Trophoblast cell (in vitro differentiated cells and primary cell): Measurements from ENCODE around the gene SPIN2A. TPM values are rescaled to one million over a fixed set of nuclear protein-coding genes. Genes with fewer than 3 reads are reported as not detected.
"Not testable (repeated sequence)": the region's sequence is repeated elsewhere in the genome, so short reads cannot be mapped to it uniquely, and the experiment has no call there.

ENCODE experiments used
- DNase-seq, 2 donors: peaks; one replicate each; pipeline ENCODE4 v3.0.0-alpha.2; 2016
- H2AFZ ChIP-seq: 2 replicates; pipeline ENCODE4 v1.6.1; 2013; ENCODE audit warnings: low read length, moderate library complexity, mild to moderate bottlenecking; ENCODE audit not compliant: insufficient read depth, poor library complexity
- H2AK5ac ChIP-seq: 2 replicates; pipeline ENCODE4 v1.6.1; 2013; ENCODE audit warnings: mild to moderate bottlenecking, low read length
- H2BK120ac ChIP-seq: 2 replicates; pipeline ENCODE4 v1.6.1; 2013; ENCODE audit warnings: low read length, mild to moderate bottlenecking, moderate library complexity; ENCODE audit not compliant: insufficient read depth, poor library complexity
- H2BK12ac ChIP-seq: 2 replicates; pipeline ENCODE4 v1.6.1; 2013; ENCODE audit warnings: mild to moderate bottlenecking, low read length, moderate library complexity
- H2BK5ac ChIP-seq: 2 replicates; pipeline ENCODE4 v1.6.1; 2013; ENCODE audit warnings: low read length, low read depth, moderate library complexity, mild to moderate bottlenecking; ENCODE audit not compliant: poor library complexity
- H3K14ac ChIP-seq: 2 replicates; pipeline ENCODE4 v1.6.1; 2013; ENCODE audit warnings: mild to moderate bottlenecking, low read length
- H3K18ac ChIP-seq: 2 replicates; pipeline ENCODE4 v1.6.1; 2013; ENCODE audit warnings: mild to moderate bottlenecking, low read length
- H3K23ac ChIP-seq: 2 replicates; pipeline ENCODE4 v1.6.1; 2013; ENCODE audit warnings: low read length
- H3K27ac ChIP-seq: 2 replicates; pipeline ENCODE4 v1.5.1; 2013; ENCODE audit warnings: low read depth, mild to moderate bottlenecking, inconsistent platforms, low read length, moderate library complexity
- H3K27me3 ChIP-seq: 2 replicates; pipeline ENCODE4 v1.6.1; 2013; ENCODE audit warnings: inconsistent platforms, mild to moderate bottlenecking, low read length, moderate library complexity; ENCODE audit not compliant: insufficient read depth
- H3K36me3 ChIP-seq, 2 experiments: 1 replicate in 1 of 2; 2 replicates in 1 of 2; pipeline ENCODE4 v1.6.1; 2013; ENCODE audit warnings: low read length in 2 of 2, mild to moderate bottlenecking in 2 of 2, moderate library complexity in 1 of 2; ENCODE audit not compliant: insufficient read depth in 2 of 2, control insufficient read depth in 1 of 2
- H3K4ac ChIP-seq: 2 replicates; pipeline ENCODE4 v1.6.1; 2013; ENCODE audit warnings: low read depth, mild to moderate bottlenecking, low read length, moderate library complexity
- H3K4me1 ChIP-seq, 2 experiments: 1 replicate in 1 of 2; 2 replicates in 1 of 2; pipeline ENCODE4 v1.6.1; 2013; ENCODE audit warnings: low read length in 2 of 2, mild to moderate bottlenecking in 2 of 2, moderate library complexity in 1 of 2; ENCODE audit not compliant: insufficient read depth in 2 of 2, control insufficient read depth in 1 of 2
- H3K4me2 ChIP-seq: 2 replicates; pipeline ENCODE4 v1.6.1; 2013; ENCODE audit warnings: inconsistent platforms, mild to moderate bottlenecking, low read length, moderate library complexity
- H3K4me3 ChIP-seq: 2 replicates; pipeline ENCODE4 v1.5.1; 2013; ENCODE audit warnings: mild to moderate bottlenecking, low read depth, low read length, inconsistent platforms
- H3K79me1 ChIP-seq: one replicate; pipeline ENCODE4 v1.6.1; 2013; ENCODE audit warnings: low read length
- H3K79me2 ChIP-seq: 2 replicates; pipeline ENCODE4 v1.6.1; 2013; ENCODE audit warnings: low read length, mild to moderate bottlenecking; ENCODE audit not compliant: control insufficient read depth, insufficient read depth, poor library complexity
- H3K9ac ChIP-seq: 2 replicates; pipeline ENCODE4 v1.6.1; 2013; ENCODE audit warnings: mild to moderate bottlenecking, low read length
- H3K9me3 ChIP-seq: 2 replicates; pipeline ENCODE4 v1.6.1; 2013; ENCODE audit warnings: low read depth, mild to moderate bottlenecking, control low read depth, inconsistent platforms, low read length; ENCODE audit not compliant: insufficient read depth
- H4K12ac ChIP-seq: 2 replicates; pipeline ENCODE4 v1.6.1; 2013; ENCODE audit warnings: low read depth, mild to moderate bottlenecking, low read length, moderate library complexity
- H4K8ac ChIP-seq: 2 replicates; pipeline ENCODE4 v1.6.1; 2013; ENCODE audit warnings: low read depth, mild to moderate bottlenecking, low read length, moderate library complexity
- H4K91ac ChIP-seq: one replicate; pipeline ENCODE4 v1.6.1; 2013; ENCODE audit warnings: low read depth, mild to moderate bottlenecking, low read length, moderate library complexity
- WGBS: extraction: QIAGEN DNeasy Blood & Tissue Kit; methylation state at CpG from one replicate; pipeline ENCODE4 v1.1.7; 2013; ENCODE audit warnings: missing lambda C conversion rate; ENCODE audit not compliant: insufficient read length, insufficient coverage; ENCODE audit errors: extremely low coverage; 5-methylcytosine and 5-hydroxymethylcytosine counted together
- polyA plus RNA-seq: library from polyadenylated mRNA; stranded (reverse); fragments of 200-250 nt; gene quantifications from 2 replicates; pipeline ENCODE4 v1.2.3, GENCODE V29; 2013

SPIN2A gene
- 0.87 and 1.0 TPM in 2 replicates for polyA plus RNA-seq

- Histone ChIP-seq H3K4me2 (peak within 1 kb of the TSS; percentile 69), H2BK120ac (peak within 1 kb of the TSS; percentile 15), H3K4me3 (peak within 1 kb of the TSS; percentile 61), H3K14ac (peak within 1 kb of the TSS; percentile 64), H4K91ac (peak within 1 kb of the TSS; percentile 28), H4K8ac (peak within 1 kb of the TSS; percentile 73), H3K27ac (peak within 1 kb of the TSS; percentile 33), H2BK5ac (peak within 1 kb of the TSS; percentile 46), H2AFZ (peak within 1 kb of the TSS; percentile 83), H3K18ac (peak within 1 kb of the TSS; percentile 61)
- H3K36me3 ChIP-seq, H3K9ac ChIP-seq, H4K12ac ChIP-seq, H3K4me1 ChIP-seq, H3K79me2 ChIP-seq, H3K27me3 ChIP-seq, H3K23ac ChIP-seq, H2BK12ac ChIP-seq, DNase-seq, H3K4ac ChIP-seq, H2AK5ac ChIP-seq, H3K9me3 ChIP-seq, H3K79me1 ChIP-seq: not testable (repeated sequence)
- whole genome bisulfite sequencing, result no CpG with 5 or more reads among the region's 27 CpGs
Measured at GRCh38 chrX:57137073-57137472, at the start of gene SPIN2A. TSS of gene SPIN2A (minus strand) at chrX:57137397. CDS start at chrX:57136597, 800 bp downstream.

- no peak overlapping the region for H3K14ac ChIP-seq
- H3K36me3 ChIP-seq, result no peaks in the 10 kb centered on the region
- H3K79me1 ChIP-seq, result no peaks in the 10 kb centered on the region
- H3K4ac ChIP-seq, result no peak overlapping the region
- H4K12ac ChIP-seq, result no peak overlapping the region
- H4K8ac ChIP-seq, result no peak overlapping the region
- no peak for DNase-seq
- H3K4me1 ChIP-seq, result peaks cover 3 to 4% of the 10 kb centered on the region in 2 experiments
- no peak overlapping the region for H2BK5ac ChIP-seq
- no peaks in the 10 kb centered on the region for H3K79me2 ChIP-seq
- H2AK5ac ChIP-seq, result no peak overlapping the region
- no peak overlapping the region for H3K23ac ChIP-seq
- no peak overlapping the region for H3K18ac ChIP-seq
- H3K9me3 ChIP-seq, result no peaks in the 10 kb centered on the region
- no peaks in the 10 kb centered on the region for H3K27me3 ChIP-seq
- H3K4me3 ChIP-seq, result no peak overlapping the region
- no peak overlapping the region for H4K91ac ChIP-seq
- H2BK120ac ChIP-seq, result no peak overlapping the region
- H2BK12ac ChIP-seq, result no peak overlapping the region
- H2AFZ ChIP-seq, result no peak overlapping the region
- no peak overlapping the region for H3K9ac ChIP-seq
- H3K4me2 ChIP-seq, result no peak overlapping the region
- H3K27ac ChIP-seq, result no peak overlapping the region
Measured at GRCh38 chrX:57178605-57179004, 41.4 kb upstream of the SPIN2A start.

DNA sequence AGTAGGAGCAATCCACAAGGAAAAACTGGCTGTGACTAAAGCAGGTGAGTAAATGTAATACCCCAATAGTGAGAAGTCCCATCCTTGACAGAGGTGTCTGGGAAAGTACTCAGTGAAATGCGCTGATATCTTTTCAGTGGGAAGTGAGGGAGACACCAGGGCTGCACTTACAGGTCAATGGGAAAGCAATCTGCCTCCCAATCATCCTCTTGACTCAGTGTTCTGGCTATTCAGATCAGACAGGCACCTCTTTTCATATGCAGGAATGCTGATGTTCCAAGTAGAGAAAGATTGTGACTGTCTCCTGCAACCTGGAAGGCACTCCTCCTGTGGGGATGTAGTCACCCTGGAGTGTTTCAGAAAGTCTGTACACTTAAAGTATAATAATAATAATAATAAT is 39.9 kb upstream of the SPIN2A start:
- DNase-seq, result no peak
- no peak overlapping the region for H3K14ac ChIP-seq

GRCh38 chrX:57172544-57172943 is 35.3 kb upstream of the SPIN2A start:
- Histone ChIP-seq H4K12ac (no peak overlapping the region), H3K23ac (no peak overlapping the region), H3K27ac (no peak overlapping the region), H4K8ac (no peak overlapping the region), H3K14ac (no peak overlapping the region), H3K4me1 (no peaks in the 10 kb centered on the region), H2AK5ac (no peak overlapping the region), H2BK5ac (no peak overlapping the region), H2BK12ac (no peak overlapping the region), H3K9me3 (no peaks in the 10 kb centered on the region), H3K4me3 (no peak overlapping the region), H3K27me3 (no peaks in the 10 kb centered on the region), H3K18ac (no peak overlapping the region), H3K9ac (no peak overlapping the region), H4K91ac (no peak overlapping the region), H3K79me2 (no peaks in the 10 kb centered on the region), H3K4ac (no peak overlapping the region), H2AFZ (no peak overlapping the region), H2BK120ac (no peak overlapping the region), H3K79me1 (no peaks in the 10 kb centered on the region), H3K4me2 (no peak overlapping the region), H3K36me3 (no peaks in the 10 kb centered on the region)
- WGBS, result no CpG with 5 or more reads among the region's 6 CpGs
- no peak for DNase-seq

More for the DNA sequence above, 39.9 kb upstream of the SPIN2A start:
- no peak overlapping the region for H4K91ac ChIP-seq
- H3K79me2 ChIP-seq, result no peaks in the 10 kb centered on the region
- no peaks in the 10 kb centered on the region for H3K9me3 ChIP-seq
- H3K36me3 ChIP-seq, result no peaks in the 10 kb centered on the region
- no peak overlapping the region for H2AFZ ChIP-seq
- H3K27ac ChIP-seq, result no peak overlapping the region
- no peak overlapping the region for H2BK120ac ChIP-seq
- no peak overlapping the region for H3K23ac ChIP-seq
- no peaks in the 10 kb centered on the region for H3K27me3 ChIP-seq
- no peak overlapping the region for H3K18ac ChIP-seq
- WGBS, result no CpG with 5 or more reads among the region's 1 CpG
- H4K12ac ChIP-seq, result no peak overlapping the region
- H2AK5ac ChIP-seq, result no peak overlapping the region
- no peak overlapping the region for H2BK12ac ChIP-seq
- H4K8ac ChIP-seq, result no peak overlapping the region
- no peak overlapping the region for H3K9ac ChIP-seq
- peaks cover 3 to 4% of the 10 kb centered on the region in 2 experiments for H3K4me1 ChIP-seq
- no peak overlapping the region for H3K4me3 ChIP-seq
- no peak overlapping the region for H3K4ac ChIP-seq
- no peak overlapping the region for H3K4me2 ChIP-seq
- no peak overlapping the region for H2BK5ac ChIP-seq
- H3K79me1 ChIP-seq, result no peaks in the 10 kb centered on the region
